Choroid plexus epithelial cell (primary cell): ENCODE results near the gene THSD7B.

Experiments
- DNase-seq: peaks from one replicate; pipeline ENCODE4 v3.0.0-alpha.2; 2010; ENCODE audit warnings: low read depth
- H3K4me3 ChIP-seq: 2 replicates; pipeline ENCODE4 v1.5.1; 2011; ENCODE audit warnings: low read depth, mild to moderate bottlenecking, control low read depth, low read length, moderate library complexity
- TF ChIP-seq, protein P1 (sequence below): conservative IDR thresholded peaks from 2 replicates; pipeline ENCODE4 v1.5.1; 2011; ENCODE audit warnings: low read depth, mild to moderate bottlenecking, control low read depth, inconsistent platforms, low read length, moderate library complexity

Gene THSD7B, protein sequence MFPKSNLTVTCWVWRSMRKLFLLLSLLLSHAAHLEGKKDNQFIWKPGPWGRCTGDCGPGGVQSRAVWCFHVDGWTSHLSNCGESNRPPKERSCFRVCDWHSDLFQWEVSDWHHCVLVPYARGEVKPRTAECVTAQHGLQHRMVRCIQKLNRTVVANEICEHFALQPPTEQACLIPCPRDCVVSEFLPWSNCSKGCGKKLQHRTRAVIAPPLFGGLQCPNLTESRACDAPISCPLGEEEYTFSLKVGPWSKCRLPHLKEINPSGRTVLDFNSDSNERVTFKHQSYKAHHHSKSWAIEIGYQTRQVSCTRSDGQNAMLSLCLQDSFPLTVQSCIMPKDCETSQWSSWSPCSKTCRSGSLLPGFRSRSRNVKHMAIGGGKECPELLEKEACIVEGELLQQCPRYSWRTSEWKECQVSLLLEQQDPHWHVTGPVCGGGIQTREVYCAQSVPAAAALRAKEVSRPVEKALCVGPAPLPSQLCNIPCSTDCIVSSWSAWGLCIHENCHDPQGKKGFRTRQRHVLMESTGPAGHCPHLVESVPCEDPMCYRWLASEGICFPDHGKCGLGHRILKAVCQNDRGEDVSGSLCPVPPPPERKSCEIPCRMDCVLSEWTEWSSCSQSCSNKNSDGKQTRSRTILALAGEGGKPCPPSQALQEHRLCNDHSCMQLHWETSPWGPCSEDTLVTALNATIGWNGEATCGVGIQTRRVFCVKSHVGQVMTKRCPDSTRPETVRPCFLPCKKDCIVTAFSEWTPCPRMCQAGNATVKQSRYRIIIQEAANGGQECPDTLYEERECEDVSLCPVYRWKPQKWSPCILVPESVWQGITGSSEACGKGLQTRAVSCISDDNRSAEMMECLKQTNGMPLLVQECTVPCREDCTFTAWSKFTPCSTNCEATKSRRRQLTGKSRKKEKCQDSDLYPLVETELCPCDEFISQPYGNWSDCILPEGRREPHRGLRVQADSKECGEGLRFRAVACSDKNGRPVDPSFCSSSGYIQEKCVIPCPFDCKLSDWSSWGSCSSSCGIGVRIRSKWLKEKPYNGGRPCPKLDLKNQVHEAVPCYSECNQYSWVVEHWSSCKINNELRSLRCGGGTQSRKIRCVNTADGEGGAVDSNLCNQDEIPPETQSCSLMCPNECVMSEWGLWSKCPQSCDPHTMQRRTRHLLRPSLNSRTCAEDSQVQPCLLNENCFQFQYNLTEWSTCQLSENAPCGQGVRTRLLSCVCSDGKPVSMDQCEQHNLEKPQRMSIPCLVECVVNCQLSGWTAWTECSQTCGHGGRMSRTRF (N-terminal part only)

GRCh38 chr2:136765256-136766072 is at the start of gene THSD7B:
Gene THSD7B (plus strand): TSS chr2:136765545. CDS start chr2:136882179, 116,634 bp downstream.
- TF ChIP-seq, protein P1, sequence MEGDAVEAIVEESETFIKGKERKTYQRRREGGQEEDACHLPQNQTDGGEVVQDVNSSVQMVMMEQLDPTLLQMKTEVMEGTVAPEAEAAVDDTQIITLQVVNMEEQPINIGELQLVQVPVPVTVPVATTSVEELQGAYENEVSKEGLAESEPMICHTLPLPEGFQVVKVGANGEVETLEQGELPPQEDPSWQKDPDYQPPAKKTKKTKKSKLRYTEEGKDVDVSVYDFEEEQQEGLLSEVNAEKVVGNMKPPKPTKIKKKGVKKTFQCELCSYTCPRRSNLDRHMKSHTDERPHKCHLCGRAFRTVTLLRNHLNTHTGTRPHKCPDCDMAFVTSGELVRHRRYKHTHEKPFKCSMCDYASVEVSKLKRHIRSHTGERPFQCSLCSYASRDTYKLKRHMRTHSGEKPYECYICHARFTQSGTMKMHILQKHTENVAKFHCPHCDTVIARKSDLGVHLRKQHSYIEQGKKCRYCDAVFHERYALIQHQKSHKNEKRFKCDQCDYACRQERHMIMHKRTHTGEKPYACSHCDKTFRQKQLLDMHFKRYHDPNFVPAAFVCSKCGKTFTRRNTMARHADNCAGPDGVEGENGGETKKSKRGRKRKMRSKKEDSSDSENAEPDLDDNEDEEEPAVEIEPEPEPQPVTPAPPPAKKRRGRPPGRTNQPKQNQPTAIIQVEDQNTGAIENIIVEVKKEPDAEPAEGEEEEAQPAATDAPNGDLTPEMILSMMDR: no peak
- H3K4me3 ChIP-seq: no peak within 1 kb of the TSS
- DNase-seq: no peak

DNA sequence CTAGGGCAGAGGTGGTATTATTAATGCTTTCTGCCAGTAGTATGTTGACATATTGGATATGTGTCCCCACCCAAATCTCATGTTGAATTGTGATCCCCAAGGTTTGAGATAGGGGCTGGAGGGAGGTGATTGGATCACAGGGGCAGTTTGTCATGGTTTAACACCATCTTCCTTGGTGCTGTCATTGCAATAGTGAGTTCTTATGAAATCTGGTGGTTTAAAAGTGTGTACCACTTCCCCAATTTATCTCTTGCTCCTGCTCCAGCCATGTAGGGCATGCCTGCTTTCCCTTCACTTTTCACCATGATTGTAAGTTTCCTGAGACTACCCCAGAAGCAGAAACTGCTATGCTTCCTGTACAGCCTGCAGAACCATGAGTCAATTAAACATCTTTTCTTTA is 47.1 kb upstream of the THSD7B start:
- H3K4me3 ChIP-seq: no peak overlapping the region
- no peak for DNase-seq
- TF ChIP-seq, protein P1: no peak

- TF ChIP-seq, protein P1: no peak
Observed at GRCh38 chr2:136727973-136728699, 37.2 kb upstream of the THSD7B start.

GRCh38 chr2:136736236-136736635 is 29.1 kb upstream of the THSD7B start:
- no peak for DNase-seq
- no peak overlapping the region for H3K4me3 ChIP-seq
- TF ChIP-seq, protein P1: no peak

More at GRCh38 chr2:136727973-136728699, 37.2 kb upstream of the THSD7B start:
- no peak for DNase-seq
- no peak overlapping the region for H3K4me3 ChIP-seq

- TF ChIP-seq, protein P1: no peak
- no peak overlapping the region for H3K4me3 ChIP-seq
- DNase-seq: no peak
Observed at GRCh38 chr2:136738044-136738443, 27.3 kb upstream of the THSD7B start.
